CD4-positive, alpha-beta T cell treated with Interleukin-17A for 4 hours (primary cell): ENCODE measurements around the gene CMTR1.
A peak's percentile ranks its signal among the peaks of the same experiment; 100 is the strongest.

ENCODE experiments used
- DNase-seq: peaks from one replicate; pipeline ENCODE4 v3.0.0-alpha.2; 2020; ENCODE audit warnings: mixed read lengths

The CMTR1 gene

DNA sequence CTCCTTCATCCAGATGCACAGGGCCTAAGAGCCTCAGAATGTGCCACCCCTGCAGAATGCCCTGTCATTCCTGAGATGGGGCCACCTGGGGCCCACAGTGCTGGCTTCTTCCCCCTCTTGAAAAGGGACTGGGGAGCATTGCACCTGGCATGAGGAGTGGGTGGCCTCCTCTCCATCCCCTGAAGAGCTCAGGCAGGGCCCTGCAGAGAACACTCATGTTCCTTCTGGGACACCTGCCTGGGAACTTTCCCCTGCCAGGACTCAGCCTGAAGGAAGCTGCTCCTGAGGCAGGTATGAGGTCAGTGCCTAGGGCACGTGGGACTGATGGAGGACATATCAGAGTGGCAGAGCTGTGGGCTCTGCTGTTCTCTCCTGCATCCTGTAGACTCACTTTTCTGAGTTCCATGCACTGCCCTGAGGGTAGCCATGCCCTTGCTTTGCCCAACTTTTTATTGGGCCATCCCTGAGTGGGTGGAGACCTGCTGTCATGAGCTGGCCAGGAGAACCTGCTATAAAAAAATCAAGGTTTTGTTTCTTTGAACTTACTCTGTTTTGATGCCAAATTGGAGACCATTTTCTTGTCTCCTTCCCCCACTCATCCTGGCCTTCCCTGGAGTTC, 47.2 kb downstream of the CMTR1 start:
- no peak for DNase-seq

- no peak for DNase-seq
Measured at GRCh38 chr6:37480951-37481534, 48.0 kb downstream of the CMTR1 start.

GRCh38 chr6:37481711-37482605, 48.9 kb downstream of the CMTR1 start:
- DNase-seq = no peak

DNA sequence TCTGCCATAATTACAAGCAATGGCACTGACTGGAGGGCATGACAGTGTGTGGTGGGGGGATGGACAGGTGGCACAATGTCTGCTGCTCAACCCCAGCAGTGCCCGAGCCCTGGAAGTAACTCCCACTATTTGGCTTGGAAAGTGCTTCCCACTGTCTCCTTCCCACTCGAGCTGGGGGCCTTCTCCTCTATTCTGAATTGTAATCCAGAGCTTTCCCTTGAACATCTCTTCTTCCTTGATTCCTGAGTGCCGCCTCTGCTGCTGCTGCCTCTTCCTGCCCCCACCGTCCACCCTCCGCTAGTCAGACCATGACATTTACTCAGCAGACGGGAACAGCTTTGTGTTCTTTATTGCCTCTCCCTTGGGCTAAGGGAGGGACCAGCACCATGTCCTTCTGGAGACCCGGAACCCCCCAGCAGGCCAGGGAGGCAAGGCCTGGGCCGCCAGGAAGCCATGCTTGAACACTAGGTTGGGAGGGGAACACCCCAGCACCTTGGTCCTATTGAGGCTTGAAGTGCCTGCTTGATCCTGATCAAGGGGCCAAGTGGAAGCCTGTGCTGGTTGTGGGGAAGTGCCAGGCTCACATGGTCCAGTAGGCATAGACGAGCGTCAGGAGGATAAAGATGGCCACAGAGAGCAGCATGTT, 49.7 kb downstream of the CMTR1 start:
- no peak for DNase-seq

DNA sequence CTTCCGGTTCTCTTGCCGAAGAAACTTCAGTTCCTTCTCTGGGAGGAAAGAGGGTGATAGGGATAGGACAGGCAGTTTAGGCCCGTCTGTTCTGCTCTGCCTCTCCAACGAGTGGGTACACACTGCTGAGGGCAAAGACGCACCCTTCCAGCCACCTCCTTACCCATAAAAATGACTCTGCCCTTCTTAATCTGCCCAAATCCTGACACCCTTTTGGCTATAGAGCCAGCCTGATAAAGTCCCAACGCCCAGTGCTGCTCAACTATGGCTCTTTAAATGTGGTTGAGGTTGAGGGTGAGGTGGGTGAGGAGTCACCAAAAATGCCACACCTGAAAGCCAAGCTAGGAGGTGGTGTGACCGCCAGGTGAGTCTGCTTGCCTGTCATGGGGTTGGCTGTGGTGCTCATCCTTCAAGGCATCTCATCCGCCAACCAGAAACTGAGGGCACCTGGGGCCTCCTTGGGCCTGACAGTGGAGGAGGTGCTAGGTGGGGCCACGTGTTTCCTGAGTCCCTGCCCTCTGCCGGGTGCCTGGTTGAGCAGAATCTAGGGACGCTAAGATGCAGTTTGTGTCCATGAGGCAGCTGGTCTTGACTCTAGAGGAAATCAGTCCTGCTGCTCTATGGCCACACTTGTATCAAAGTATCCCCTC, 50.4 kb downstream of the CMTR1 start:
- DNase-seq = no peak

DNA sequence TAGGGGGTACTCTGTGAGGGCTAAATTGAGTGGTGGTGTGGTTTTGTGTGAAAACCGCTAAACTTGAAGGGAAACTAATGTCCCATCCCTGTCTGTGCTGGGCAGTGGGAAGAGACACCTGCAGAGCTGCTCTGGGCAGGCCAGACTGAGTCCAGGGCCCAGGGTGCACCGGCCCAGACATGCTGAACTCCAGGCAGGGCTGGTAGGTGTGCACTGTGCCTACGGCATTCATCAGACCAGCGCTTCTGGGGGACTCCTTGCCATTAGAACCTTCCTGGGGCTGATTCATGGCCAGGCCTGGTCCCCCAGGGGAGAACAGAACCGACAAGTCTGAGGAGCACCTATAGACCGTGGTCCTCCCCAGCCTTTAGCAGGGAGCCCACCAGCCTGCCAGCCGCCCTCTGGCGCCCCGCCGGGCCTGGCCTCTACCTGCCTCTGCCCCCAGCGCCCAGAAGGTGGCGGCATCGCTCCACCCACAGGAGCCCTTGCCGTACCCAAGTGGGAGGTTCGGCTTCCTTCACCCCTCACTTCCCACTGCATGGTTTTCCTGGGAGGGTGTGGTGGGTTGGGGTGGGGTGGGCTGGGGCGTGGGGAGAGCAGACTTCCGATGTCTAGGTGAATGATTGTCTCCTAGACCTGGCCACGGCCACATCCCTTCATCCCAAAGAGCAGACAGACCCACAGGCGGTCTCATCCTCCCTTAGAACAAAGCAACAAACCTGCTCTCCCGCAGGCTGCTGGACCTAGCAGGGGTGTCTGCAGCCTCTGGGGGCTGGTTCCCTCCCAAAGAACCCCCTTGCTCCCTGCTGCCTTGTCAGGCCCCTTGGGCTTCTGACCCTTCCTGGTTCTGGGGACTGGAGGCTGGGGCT, 51.1 kb downstream of the CMTR1 start:
- DNase-seq = peak; percentile 85

DNA sequence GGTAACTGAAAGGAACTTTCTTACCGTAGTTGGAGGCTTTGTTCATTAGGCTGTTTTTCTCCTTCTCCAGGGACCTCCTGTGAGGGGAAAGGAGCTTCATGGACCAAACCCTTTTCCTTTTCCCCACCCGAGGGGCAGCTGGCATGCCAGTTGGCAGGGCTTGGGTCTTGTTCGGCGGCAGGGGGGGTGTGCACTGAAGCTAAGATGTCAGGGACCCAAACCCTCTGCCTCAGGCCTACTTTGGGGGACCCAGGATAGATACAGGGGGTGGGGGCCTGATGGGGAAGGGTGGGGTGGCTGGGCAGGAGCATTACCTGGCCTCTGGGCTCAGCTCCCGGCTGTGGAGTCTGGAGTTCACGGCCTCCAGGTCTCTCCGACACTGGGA, 51.8 kb downstream of the CMTR1 start:
- DNase-seq = no peak

- no peak for DNase-seq
Measured at GRCh38 chr6:37485291-37485702, 52.3 kb downstream of the CMTR1 start.

DNA sequence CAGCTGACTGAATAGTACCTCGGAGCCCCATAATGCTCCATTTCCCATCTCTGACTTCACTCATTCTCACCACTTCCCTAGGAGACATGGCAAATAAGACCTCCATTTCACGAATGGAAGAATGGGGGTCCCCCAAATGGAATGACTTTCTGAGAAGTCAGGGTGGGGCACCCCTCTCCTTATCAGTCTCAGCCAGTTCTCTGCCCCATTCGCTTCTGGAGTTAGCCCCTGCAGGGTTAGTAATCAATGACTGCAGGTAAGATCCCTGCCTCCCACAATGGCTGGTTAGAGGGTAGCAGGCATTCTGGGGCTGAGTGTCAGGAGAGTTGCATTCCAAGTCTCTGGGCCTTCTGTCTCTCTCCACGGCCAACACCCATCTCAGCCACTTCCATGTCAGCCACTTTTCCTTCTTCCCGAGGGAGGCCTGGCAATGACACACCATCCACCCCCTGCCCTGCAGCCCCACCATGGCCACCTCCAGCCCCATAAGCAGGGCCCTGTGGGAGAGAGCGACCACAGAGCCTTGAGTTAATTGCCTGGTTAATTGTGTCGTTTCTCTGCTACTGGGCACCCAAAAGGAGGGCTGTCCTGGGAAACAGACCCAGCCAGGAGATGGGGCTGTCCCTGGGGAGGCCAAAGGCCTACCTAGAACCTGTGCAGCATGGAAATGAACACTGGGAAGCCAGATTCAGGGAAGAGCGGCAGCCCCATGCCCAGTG, 53.3 kb downstream of the CMTR1 start:
- DNase-seq = no peak

GRCh38 chr6:37487591-37488380, 54.8 kb downstream of the CMTR1 start:
- no peak for DNase-seq

- DNase-seq = peak; percentile 49
Measured at GRCh38 chr6:37488476-37488875, 55.5 kb downstream of the CMTR1 start.

DNA sequence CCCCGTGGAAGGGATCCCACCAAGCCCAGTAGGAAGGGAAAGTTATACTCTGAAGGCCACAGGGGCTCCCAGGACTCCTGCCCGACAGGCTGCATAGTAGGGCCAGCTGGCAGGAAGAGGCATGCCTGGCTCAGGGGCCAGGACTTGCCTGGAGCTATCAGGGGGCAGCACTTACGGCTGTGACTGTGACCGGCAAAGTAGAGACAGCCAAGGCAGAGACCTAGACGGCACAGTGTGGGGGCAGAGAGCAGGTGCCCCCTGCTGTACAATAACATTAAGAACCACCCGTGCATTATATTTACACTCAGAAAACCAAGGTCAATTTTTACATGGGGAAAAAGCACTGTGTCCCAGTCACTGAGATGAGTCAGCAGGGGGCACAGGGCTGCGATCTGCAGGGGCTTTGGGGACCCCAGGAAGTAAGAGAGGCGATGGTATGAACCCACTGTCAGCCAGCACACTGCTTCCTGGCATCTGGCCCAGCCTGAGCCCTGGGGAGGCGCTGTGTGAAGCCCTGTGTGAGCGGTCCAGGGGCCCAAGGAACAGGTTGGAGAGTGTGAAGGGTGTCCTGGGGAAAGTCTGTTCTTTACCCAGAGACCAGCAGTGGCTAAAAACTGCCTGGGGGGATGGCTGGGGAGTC, 56.8 kb downstream of the CMTR1 start:
- DNase-seq = peak; percentile 61

GRCh38 chr6:37490536-37491170, 57.6 kb downstream of the CMTR1 start:
- no peak for DNase-seq

GRCh38 chr6:37491171-37491829, 58.3 kb downstream of the CMTR1 start:
- no peak for DNase-seq

GRCh38 chr6:37491830-37492208, 58.8 kb downstream of the CMTR1 start:
- DNase-seq = peak; percentile 37

- DNase-seq = no peak
Measured at GRCh38 chr6:37492236-37492972, 59.4 kb downstream of the CMTR1 start.

- no peak for DNase-seq
Measured at GRCh38 chr6:37492991-37493660, 60.1 kb downstream of the CMTR1 start.

DNA sequence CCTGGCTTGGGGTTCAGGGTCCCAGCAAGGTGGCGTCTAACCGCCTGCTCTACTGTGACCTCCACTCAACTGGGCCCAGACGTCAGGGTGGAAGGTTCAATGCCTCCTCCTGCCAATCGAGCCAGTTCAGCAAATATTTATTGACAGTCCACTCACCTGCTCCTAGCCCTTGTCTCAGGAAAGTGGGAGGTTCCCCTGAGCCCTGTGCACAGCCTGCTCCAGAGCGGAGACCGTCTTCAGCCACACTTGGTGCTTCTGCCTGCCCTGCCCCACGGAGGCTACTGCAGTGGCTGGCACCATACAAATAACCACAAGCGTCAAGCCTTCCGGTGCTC, 60.6 kb downstream of the CMTR1 start:
- DNase-seq = no peak
